Mammary epithelial cell (primary cell): Measurements from ENCODE around the gene LTV1.
"Not testable (repeated sequence)": the region's sequence is repeated elsewhere in the genome, so short reads cannot be mapped to it uniquely, and the experiment has no call there.

Experiments
- EZH2 ChIP-seq: IDR thresholded peaks from 2 replicates; pipeline ENCODE4 v1.6.1; 2012; ENCODE audit warnings: low read length, inconsistent platforms, borderline replicate concordance
- TF ChIP-seq, protein P1 (sequence below), 2 donors: IDR thresholded peaks in 1 of 2; conservative IDR thresholded peaks in 1 of 2; 2 replicates each; pipeline ENCODE4 v1.5.1; 2011 to 2012; ENCODE audit warnings: inconsistent platforms in 2 of 2, low read length in 2 of 2, mild to moderate bottlenecking in 2 of 2, control low read depth in 1 of 2, low read depth in 1 of 2; ENCODE audit not compliant: insufficient read depth in 1 of 2; ENCODE audit errors: extremely low read depth in 1 of 2

DNA sequence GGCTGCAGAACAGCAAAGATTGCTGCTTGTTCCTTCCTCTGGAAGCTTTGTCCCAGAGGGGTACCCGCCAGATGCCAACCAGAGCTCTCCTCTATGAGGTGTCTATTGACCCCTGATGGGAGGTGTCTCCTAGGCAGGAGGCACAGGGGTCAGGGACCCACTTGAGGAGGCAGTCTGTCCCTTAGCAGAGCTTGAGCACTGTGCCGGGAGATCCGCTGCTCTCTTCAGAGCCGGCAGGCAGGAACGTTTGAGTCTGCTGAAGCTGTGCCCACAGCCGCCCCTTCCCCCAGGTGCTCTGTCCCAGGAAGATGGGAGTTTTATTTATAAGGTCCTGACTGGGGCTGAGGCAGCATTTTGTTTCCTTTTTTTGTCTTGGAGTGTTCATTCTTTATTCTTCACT is 13.6 kb downstream of the LTV1 start:
- TF ChIP-seq, protein P1, sequence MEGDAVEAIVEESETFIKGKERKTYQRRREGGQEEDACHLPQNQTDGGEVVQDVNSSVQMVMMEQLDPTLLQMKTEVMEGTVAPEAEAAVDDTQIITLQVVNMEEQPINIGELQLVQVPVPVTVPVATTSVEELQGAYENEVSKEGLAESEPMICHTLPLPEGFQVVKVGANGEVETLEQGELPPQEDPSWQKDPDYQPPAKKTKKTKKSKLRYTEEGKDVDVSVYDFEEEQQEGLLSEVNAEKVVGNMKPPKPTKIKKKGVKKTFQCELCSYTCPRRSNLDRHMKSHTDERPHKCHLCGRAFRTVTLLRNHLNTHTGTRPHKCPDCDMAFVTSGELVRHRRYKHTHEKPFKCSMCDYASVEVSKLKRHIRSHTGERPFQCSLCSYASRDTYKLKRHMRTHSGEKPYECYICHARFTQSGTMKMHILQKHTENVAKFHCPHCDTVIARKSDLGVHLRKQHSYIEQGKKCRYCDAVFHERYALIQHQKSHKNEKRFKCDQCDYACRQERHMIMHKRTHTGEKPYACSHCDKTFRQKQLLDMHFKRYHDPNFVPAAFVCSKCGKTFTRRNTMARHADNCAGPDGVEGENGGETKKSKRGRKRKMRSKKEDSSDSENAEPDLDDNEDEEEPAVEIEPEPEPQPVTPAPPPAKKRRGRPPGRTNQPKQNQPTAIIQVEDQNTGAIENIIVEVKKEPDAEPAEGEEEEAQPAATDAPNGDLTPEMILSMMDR (conservative IDR thresholded peaks at IDR 0.05 in 1 of 2, IDR thresholded peaks at IDR 0.05 in 1 of 2; ENCODE audit: extremely low read depth in 1 of 2, insufficient read depth in 1 of 2, low read depth in 1 of 2, low read length in 2 of 2), result not testable (repeated sequence)
- TF ChIP-seq EZH2, result not testable (repeated sequence)
